ENCODE measurements around the gene COX7A2L.

DNA sequence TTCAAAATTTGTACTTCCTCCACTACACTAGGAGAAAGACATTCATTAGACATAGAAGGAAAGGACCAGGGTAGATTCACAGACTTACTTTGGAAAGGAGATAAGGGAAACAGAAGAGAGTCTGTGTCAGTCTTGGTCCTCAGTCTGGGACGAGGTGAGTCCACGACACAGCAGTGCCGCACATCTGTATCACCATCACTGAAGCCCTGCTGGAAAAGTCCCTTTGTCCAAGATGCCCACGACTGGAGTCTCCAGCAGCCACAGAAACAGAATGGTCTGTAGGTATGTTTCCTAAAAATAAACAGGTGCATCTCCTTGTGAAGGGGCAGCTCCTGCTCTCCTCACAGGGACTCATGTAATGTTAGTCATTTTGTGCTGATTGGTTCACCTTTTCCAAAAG is 27.4 kb downstream of the COX7A2L start:
- no peak for TF ChIP-seq POLR2AphosphoS5 (IDR thresholded peaks at IDR 0.05)
- TF ChIP-seq, protein P1, sequence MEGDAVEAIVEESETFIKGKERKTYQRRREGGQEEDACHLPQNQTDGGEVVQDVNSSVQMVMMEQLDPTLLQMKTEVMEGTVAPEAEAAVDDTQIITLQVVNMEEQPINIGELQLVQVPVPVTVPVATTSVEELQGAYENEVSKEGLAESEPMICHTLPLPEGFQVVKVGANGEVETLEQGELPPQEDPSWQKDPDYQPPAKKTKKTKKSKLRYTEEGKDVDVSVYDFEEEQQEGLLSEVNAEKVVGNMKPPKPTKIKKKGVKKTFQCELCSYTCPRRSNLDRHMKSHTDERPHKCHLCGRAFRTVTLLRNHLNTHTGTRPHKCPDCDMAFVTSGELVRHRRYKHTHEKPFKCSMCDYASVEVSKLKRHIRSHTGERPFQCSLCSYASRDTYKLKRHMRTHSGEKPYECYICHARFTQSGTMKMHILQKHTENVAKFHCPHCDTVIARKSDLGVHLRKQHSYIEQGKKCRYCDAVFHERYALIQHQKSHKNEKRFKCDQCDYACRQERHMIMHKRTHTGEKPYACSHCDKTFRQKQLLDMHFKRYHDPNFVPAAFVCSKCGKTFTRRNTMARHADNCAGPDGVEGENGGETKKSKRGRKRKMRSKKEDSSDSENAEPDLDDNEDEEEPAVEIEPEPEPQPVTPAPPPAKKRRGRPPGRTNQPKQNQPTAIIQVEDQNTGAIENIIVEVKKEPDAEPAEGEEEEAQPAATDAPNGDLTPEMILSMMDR (IDR thresholded peaks at IDR 0.05): no peak
- no peak for TF ChIP-seq POLR2A (IDR thresholded peaks at IDR 0.05; ENCODE audit: low read depth)
- TF ChIP-seq EP300 (IDR thresholded peaks at IDR 0.05): no peak
